GM04504 (cell line): Measurements from ENCODE around the gene HES1.
A peak's percentile ranks its signal among the peaks of the same experiment; 100 is the strongest.
"Not testable (repeated sequence)": the region's sequence is repeated elsewhere in the genome, so short reads cannot be mapped to it uniquely, and the experiment has no call there.

Experiments
- DNase-seq: peaks from one replicate; pipeline ENCODE4 v3.0.0-alpha.2; 2012; ENCODE audit warnings: low read depth

Gene HES1, protein sequence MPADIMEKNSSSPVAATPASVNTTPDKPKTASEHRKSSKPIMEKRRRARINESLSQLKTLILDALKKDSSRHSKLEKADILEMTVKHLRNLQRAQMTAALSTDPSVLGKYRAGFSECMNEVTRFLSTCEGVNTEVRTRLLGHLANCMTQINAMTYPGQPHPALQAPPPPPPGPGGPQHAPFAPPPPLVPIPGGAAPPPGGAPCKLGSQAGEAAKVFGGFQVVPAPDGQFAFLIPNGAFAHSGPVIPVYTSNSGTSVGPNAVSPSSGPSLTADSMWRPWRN

GRCh38 chr3:194135806-194136518 is at the start of gene HES1:
Gene HES1, plus strand, starts transcription at chr3:194136148. Its CDS starts 233 bp downstream, at chr3:194136381.
- peak; percentile 96 for DNase-seq

DNA sequence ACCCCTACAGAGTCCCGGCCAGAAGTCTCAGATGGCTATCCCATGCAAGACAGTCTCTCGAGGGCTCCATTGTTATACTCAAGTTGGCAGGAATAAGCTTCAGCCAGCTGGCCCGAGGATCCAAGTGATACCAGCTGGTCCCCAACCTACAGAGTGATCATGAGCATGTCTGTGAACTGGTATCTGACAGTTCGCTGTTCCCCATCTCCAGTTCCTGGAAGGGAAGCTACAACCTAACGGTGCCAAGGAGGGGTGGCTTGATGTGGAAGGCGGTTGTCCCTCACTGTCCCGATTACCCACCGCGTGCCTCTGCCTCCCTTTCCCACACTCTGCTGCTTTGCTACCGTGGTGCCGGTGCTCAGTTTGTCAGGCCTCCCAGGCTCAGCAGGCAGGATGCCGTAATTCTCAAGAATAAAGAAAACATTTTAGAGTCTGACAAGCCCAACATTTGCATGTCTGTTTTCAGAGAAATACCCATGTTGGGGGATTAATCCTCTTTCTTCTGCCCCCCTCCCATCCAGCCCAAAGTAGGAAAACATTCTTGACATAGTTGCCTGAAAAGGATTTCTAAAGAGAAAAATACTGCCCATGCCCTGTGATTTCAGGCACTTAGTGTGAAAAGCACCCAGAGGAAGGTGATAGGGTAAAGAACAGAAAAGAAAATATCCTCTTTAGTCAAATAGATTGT is 49.4 kb upstream of the HES1 start:
- DNase-seq, result no peak

GRCh38 chr3:194087280-194087679 is 48.7 kb upstream of the HES1 start:
- no peak for DNase-seq

GRCh38 chr3:194087995-194088855 is 47.7 kb upstream of the HES1 start:
- no peak for DNase-seq

GRCh38 chr3:194089357-194090177 is 46.4 kb upstream of the HES1 start:
- peak; percentile 99 for DNase-seq

GRCh38 chr3:194090178-194090555 is 45.8 kb upstream of the HES1 start:
- not testable (repeated sequence) for DNase-seq

DNA sequence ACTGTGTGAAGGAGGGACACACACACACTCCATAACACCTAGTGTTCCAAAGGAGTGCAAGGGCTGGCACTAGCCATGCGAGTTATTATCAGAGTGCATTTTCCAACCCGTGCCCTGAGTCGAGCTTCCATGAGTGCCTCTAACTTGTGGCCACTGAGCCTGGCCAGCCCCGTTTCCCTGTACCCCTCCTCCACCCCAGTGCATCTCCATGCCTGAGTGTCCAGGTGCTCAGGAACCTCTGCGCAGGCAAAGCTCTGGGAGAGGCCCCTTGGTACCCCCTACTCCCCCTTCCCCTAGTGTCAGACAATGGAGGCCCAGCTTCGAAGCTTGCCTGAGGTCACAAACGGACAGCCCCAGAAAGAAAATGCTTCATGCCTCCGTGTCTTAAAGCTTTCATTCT is 45.2 kb upstream of the HES1 start:
- DNase-seq, result no peak

GRCh38 chr3:194091141-194091540 is 44.8 kb upstream of the HES1 start:
- DNase-seq, result peak; percentile 62

DNA sequence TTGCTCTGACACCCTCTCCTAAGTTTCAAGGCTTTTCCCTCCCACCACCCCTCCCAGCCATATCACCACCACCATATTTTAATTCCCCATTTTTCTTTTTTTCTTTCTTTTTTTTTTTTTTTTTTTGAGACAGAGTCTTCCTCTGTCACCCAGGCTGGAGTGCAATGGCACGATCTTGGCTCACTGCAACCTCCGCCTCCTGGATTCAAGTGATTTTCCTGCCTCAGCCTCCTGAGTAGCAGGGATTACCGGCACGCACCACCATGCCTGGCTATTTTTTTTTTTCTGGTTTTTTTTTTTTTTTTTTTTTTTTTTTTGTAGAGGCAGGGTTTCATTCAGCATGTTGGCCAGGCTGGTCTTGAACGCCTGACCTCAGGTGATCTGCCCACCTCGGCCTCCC is 44.1 kb upstream of the HES1 start:
- not testable (repeated sequence) for DNase-seq

DNA sequence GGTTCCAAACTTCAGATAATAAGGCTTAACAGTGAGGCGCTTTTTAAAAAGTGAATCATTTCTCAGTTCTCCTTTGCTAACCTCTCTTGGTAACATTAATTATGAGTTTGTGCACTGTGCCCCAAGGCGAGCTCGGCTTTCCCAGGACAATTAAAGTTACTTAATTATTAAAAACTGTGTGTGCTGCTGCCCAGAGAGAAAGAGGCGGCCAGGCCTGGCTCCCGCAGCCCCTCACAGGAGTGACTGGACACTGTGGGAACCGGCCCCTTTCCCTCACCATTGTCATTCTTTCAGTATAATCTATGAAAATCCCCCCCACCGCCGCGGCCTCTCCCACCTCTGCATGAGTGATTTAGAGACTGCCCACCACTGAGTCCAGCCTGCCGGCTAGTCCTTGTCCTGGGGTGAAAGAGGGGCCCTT is 43.1 kb upstream of the HES1 start:
- no peak for DNase-seq

GRCh38 chr3:194093842-194094241 is 42.1 kb upstream of the HES1 start:
- DNase-seq, result no peak

GRCh38 chr3:194095464-194095863 is 40.5 kb upstream of the HES1 start:
- DNase-seq, result no peak

GRCh38 chr3:194095902-194096301 is 40.0 kb upstream of the HES1 start:
- DNase-seq, result no peak

GRCh38 chr3:194097141-194097882 is 38.6 kb upstream of the HES1 start:
- DNase-seq, result no peak

- DNase-seq, result no peak
Observed at GRCh38 chr3:194098081-194098842, 37.7 kb upstream of the HES1 start.

DNA sequence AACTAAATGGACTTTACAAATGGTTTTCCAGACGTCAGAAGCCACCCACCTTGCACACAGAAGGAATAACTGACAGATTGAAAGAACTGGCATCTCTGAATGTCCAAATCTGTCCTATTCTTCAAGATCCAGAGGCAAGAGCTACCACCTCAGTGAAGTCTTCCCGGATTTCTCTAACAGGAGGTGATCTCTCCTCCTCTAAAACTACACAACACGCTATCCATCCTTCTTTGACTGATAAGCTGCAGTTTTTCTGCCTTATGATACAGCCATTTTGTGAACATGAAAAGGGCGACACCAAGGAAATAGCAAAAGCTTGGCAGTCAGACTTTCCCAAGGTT is 37.1 kb upstream of the HES1 start:
- DNase-seq, result no peak

- no peak for DNase-seq
Observed at GRCh38 chr3:194099215-194099614, 36.7 kb upstream of the HES1 start.

DNA sequence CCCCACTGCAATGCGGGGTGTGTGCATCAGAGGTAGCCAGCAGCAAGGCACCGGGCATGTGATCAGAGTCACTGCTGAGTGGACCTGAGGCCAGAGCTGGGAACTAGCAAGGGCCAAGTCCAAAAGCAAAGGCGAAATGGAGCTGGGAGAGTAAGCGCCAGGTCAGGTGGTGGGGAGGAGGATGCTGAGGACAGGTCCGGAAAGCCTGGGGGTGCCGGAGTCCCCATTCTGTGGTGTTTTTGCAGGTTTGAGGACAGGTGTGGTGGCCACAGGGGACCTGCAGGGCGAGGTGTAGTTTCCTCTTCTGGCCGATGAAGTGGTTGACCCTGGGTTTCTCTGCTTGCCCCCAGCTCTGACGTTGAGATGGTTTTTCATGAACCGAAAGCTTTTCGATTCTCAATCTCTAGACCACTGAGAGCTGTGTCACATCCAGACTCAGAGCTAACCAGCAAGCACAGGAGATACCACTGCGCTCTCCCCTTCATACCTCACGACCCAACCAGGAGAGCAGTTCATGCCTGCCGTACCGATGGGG is 35.0 kb upstream of the HES1 start:
- DNase-seq, result no peak

- no peak for DNase-seq
Observed at GRCh38 chr3:194101592-194102432, 34.1 kb upstream of the HES1 start.
